ENCODE results near the gene SDK1.

SDK1 gene

GRCh38 chr7:4108951-4109350 is 807.9 kb downstream of the SDK1 start:
- DNase-seq (ENCODE audit: low read depth): no peak

GRCh38 chr7:4109481-4110110 is 808.5 kb downstream of the SDK1 start:
- no peak for DNase-seq (ENCODE audit: low read depth)

GRCh38 chr7:4110438-4110837 is 809.4 kb downstream of the SDK1 start:
- DNase-seq (ENCODE audit: low read depth): no peak

- DNase-seq (ENCODE audit: low read depth): no peak
Observed at GRCh38 chr7:4111166-4111565, 810.1 kb downstream of the SDK1 start.

GRCh38 chr7:4113271-4113670 is 812.2 kb downstream of the SDK1 start:
- DNase-seq (ENCODE audit: low read depth): no peak

- no peak for DNase-seq (ENCODE audit: low read depth)
Observed at GRCh38 chr7:4113976-4114375, 812.9 kb downstream of the SDK1 start.

GRCh38 chr7:4115442-4115841 is 814.4 kb downstream of the SDK1 start:
- no peak for DNase-seq (ENCODE audit: low read depth)

- DNase-seq (ENCODE audit: low read depth): no peak
Observed at GRCh38 chr7:4115941-4116610, 815.0 kb downstream of the SDK1 start.

GRCh38 chr7:4119848-4120247 is 818.8 kb downstream of the SDK1 start:
- no peak for DNase-seq (ENCODE audit: low read depth)

- no peak for DNase-seq (ENCODE audit: low read depth)
Observed at GRCh38 chr7:4123346-4123745, 822.3 kb downstream of the SDK1 start.

- no peak for DNase-seq (ENCODE audit: low read depth)
Observed at GRCh38 chr7:4123823-4124222, 822.8 kb downstream of the SDK1 start.

GRCh38 chr7:4124556-4125477 is 823.8 kb downstream of the SDK1 start:
- DNase-seq (ENCODE audit: low read depth): no peak

- no peak for DNase-seq (ENCODE audit: low read depth)
Observed at GRCh38 chr7:4127909-4128560, 827.0 kb downstream of the SDK1 start.

GRCh38 chr7:4129481-4130122 is 828.5 kb downstream of the SDK1 start:
- no peak for DNase-seq (ENCODE audit: low read depth)

GRCh38 chr7:4131063-4131462 is 830.0 kb downstream of the SDK1 start:
- DNase-seq (ENCODE audit: low read depth): no peak

- no peak for DNase-seq (ENCODE audit: low read depth)
Observed at GRCh38 chr7:4132221-4132620, 831.2 kb downstream of the SDK1 start.

GRCh38 chr7:4133491-4134044 is 832.5 kb downstream of the SDK1 start:
- DNase-seq (ENCODE audit: low read depth): no peak

GRCh38 chr7:4134204-4134603 is 833.2 kb downstream of the SDK1 start:
- DNase-seq (ENCODE audit: low read depth): no peak

GRCh38 chr7:4134631-4135030 is 833.6 kb downstream of the SDK1 start:
- DNase-seq (ENCODE audit: low read depth): no peak

GRCh38 chr7:4135301-4135700 is 834.2 kb downstream of the SDK1 start:
- DNase-seq (ENCODE audit: low read depth): no peak

- DNase-seq (ENCODE audit: low read depth): no peak
Observed at GRCh38 chr7:4136036-4136435, 835.0 kb downstream of the SDK1 start.
